Cardiac fibroblast (primary cell): ENCODE measurements around the gene PDGFRB.
A peak's percentile ranks its signal among the peaks of the same experiment; 100 is the strongest.

Source experiments
- DNase-seq, 2 donors: peaks; one replicate each; pipeline versions ENCODE4 v3.0.0 to v3.0.0-alpha.2; 2010; ENCODE audit warnings: low read depth in 2 of 2
- H3K4me3 ChIP-seq, 2 donors: replicated peaks in 1 of 2; 1 replicate in 1 of 2; 2 replicates in 1 of 2; pipeline ENCODE4 v1.5.1; 2011; ENCODE audit warnings: low read depth in 2 of 2, low read length in 2 of 2, mild to moderate bottlenecking in 2 of 2, moderate library complexity in 1 of 2
- TF ChIP-seq, protein P1 (sequence below): IDR thresholded peaks from one replicate; pipeline ENCODE4 v1.5.1; 2011; ENCODE audit warnings: low read depth, mild to moderate bottlenecking, low read length, inconsistent platforms

The PDGFRB gene

DNA sequence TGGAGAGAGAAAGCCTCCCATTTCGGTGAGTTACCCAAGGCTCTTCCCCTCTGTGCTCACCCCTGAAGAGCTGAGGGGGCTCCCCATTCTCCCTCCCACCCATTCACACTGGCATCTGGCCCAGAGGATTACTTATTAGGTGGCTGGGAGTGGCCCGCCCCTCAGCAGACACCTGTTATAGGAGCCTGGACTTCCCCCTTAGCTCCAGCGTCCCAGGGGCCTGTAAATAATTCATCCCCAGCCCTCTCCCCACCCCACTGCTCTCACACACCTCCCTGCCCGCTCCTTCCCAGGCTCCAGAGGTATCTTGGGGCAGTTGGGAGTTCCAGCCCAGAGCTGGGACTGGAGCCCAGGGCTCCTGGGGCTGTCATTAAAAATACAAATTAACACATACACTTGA is 22.6 kb upstream of the PDGFRB start:
- DNase-seq: no peak
- TF ChIP-seq, protein P1, sequence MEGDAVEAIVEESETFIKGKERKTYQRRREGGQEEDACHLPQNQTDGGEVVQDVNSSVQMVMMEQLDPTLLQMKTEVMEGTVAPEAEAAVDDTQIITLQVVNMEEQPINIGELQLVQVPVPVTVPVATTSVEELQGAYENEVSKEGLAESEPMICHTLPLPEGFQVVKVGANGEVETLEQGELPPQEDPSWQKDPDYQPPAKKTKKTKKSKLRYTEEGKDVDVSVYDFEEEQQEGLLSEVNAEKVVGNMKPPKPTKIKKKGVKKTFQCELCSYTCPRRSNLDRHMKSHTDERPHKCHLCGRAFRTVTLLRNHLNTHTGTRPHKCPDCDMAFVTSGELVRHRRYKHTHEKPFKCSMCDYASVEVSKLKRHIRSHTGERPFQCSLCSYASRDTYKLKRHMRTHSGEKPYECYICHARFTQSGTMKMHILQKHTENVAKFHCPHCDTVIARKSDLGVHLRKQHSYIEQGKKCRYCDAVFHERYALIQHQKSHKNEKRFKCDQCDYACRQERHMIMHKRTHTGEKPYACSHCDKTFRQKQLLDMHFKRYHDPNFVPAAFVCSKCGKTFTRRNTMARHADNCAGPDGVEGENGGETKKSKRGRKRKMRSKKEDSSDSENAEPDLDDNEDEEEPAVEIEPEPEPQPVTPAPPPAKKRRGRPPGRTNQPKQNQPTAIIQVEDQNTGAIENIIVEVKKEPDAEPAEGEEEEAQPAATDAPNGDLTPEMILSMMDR: no peak

DNA sequence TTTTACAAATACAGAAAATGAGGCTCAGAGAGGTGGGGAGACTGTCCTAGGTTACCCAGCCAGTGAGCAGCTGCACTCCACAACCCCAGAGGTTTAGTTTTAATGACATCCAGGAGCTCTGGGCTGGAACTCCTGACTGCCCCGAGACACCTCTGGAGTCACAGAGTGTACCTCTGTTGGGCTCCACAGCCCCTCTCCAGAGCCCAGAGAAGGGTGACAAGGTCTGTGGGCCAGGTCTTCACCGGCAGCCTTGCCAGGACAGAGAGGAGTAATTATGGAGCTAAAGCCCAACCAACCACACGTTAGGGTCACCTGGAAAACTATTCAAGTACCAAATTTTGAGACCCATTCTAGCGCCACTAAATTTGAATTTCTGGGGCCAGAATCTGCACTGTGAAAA is 22.1 kb upstream of the PDGFRB start:
- no peak for DNase-seq
- H3K4me3 ChIP-seq: no peak overlapping the region
- TF ChIP-seq, protein P1: no peak

More for the DNA sequence above, 22.6 kb upstream of the PDGFRB start:
- no peak overlapping the region for H3K4me3 ChIP-seq

DNA sequence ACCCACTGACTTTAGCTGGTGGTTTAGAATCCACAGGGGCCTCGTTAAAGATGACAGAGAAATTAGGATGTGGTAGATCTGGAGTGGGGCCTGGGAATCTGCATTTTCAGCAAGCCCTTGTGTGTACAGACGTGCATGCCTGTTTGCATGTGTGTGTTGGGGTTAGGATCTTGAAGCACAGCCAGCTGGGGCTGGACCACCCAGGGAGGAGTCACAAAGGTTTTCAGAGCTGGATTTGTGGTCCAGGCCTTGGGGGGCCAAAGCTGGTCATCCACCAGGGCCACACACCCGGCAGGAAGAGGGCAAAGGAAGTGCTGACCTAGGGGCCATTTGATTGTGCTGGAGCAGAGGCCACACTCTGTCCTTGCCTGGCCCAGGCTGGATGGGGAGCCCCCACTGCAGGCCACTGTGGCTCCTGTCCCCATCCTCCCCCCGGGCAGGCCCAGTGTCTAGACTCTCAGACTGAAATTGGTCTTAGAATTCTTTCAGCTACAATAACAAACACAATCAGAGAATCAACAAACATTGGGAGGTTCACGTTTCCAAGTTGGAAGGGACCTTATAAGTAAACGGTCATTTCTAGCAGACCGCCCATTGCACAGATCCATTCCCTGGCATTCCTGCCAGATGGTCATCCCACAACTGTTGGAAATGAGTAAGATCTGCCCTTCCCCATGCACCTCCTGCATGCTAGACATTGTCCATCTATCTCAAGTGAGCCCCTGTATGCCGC is 21.3 kb upstream of the PDGFRB start:
- TF ChIP-seq, protein P1: no peak
- no peak overlapping the region for H3K4me3 ChIP-seq
- no peak for DNase-seq

DNA sequence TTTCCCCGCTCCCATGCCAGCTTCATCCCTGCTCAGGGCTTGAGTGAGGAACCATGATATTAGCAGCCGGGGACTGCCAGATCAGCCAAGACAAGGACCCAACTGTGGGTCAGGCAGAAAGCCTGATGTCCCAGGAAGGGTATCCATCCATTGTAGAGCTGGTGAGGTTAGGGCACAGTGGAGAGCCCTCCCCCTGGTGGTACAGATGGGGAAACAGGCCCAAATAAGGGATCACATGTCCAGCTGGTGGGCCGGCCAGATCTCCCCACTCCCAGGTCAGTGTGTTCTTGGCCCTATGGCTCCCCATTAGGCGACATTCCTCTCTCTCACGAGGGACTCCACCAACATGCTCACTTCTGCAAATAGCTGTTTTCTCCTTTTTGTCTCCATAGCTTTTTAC is 19.9 kb upstream of the PDGFRB start:
- no peak overlapping the region for H3K4me3 ChIP-seq
- TF ChIP-seq, protein P1: peak; percentile 73
- DNase-seq: peak; percentile 56 to 61

DNA sequence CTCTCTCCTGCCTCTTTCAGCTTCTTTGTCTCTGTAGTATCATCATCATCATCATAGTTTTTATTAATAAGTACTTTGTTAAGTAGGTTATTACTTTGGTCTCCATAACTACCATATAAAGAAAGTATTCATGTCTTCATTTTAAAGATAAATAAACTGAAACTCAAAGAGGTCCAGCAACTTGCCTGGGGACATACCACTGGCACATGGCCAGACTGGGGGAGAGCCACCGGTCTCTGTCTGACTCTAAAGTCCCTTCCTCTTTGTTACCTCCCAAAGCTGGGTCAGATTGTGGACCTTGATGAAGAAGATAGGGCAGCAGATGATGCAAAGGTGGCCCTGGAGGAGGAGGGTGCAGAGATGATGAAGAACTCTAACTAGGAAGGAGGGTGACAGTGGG is 19.4 kb upstream of the PDGFRB start:
- TF ChIP-seq, protein P1: no peak
- no peak for DNase-seq
- H3K4me3 ChIP-seq: no peak overlapping the region

DNA sequence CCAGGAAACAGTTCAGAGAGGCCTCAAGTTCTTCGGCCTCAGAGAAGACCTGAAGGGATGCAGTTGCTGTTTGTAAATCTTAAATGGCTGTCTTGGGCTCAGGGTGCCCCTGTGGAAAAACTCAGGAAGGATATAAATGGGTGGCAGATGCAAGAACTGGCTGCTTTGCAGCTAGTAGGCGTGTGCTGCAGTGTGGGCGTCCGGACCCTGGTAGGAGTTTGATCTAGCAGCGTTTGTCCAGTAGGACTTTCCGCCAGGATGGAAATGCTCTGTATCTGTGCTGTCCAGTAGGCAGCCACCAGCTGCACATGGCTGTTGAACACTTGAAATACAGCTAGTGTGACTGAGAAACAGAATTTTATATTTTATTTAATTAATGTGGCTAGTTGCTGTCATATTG is 18.6 kb upstream of the PDGFRB start:
- TF ChIP-seq, protein P1: no peak
- no peak for DNase-seq

DNA sequence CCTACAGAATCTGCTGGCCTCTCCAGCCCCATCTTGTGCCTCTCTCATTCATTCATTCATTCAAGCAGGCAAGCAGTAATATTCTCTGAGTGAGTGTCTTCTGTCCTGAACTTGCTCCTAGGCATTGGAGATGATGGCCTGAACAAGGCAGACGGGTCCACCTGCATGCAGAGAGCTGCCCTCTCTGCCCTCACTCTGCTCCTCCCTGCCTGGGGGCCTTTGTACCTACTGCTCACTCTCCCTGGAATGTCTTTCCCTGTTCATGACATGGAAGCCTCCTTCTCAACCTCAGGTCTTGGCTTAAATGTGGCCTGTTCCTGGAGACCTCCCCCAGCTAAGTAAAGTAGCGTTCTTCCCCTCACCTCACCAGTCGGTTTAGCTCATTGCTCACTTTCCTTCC is 17.5 kb upstream of the PDGFRB start:
- H3K4me3 ChIP-seq: no peak overlapping the region
- TF ChIP-seq, protein P1: no peak
- no peak for DNase-seq

More for the DNA sequence above, 18.6 kb upstream of the PDGFRB start:
- no peak overlapping the region for H3K4me3 ChIP-seq
